HepG2 (cell line): Measurements from ENCODE around the gene THBS1. TPM values are rescaled to one million over a fixed set of nuclear protein-coding genes. Genes with fewer than 3 reads are reported as not detected.

Experiments used
- ATAC-seq: fragments of 200-7000 bp; cut with Tn5 transposase; 3 replicates; pipeline ENCODE4 v1.9.1; 2020; ENCODE audit warnings: mild to moderate bottlenecking, moderate library complexity
- BruUV-seq: library from RNA; stranded (reverse); fragments of 400-500 nt; replicated peaks from 2 replicates; lab custom pipeline; 2021; lab: Mats Ljungman, UMichigan
- CTCF ChIA-PET: fragments of 300-600 bp; formaldehyde crosslinking; extraction: SDS; loops from one replicate; lab custom pipeline; 2021; ENCODE audit warnings: low total read pairs, inconsistent platforms, low intra/inter-chr PET ratio; lab: Yijun Ruan, JAX
- POLR2A ChIA-PET: fragments of 350-600 bp; sonication (Branson Sonifier 250); formaldehyde crosslinking; loops from one replicate; lab custom pipeline; 2020; ENCODE audit warnings: antibody characterized with exemption, inconsistent platforms; lab: Yijun Ruan, JAX
- DNase-seq: peaks from one replicate; pipeline ENCODE4 v3.0.0-alpha.2; 2015; ENCODE audit warnings: low spot score
- FAIRE-seq: peaks from 3 replicates; lab custom pipeline; 2011; peaks lifted over from hg19 to GRCh38; lab: Jason Lieb, UNC
- H2AFZ ChIP-seq: one replicate; pipeline ENCODE4 v1.6.1; 2011; ENCODE audit warnings: low read length, inconsistent platforms
- H3K27ac ChIP-seq: fragments of 300-600 bp; 3 replicates; pipeline ENCODE4 v1.8.0; 2011; ENCODE audit warnings: mixed run types, mild to moderate bottlenecking, mixed read lengths, low read length, inconsistent platforms; ENCODE audit not compliant: insufficient read depth; ENCODE audit errors: extremely low read length
- H3K27me3 ChIP-seq, 2 experiments: fragments of 200-600 bp in 1 of 2; 2 replicates in 1 of 2; 3 replicates in 1 of 2; pipeline versions ENCODE4 v1.6.0 to v1.8.0; 2011; ENCODE audit warnings: low read length in 2 of 2, mild to moderate bottlenecking in 2 of 2, moderate library complexity in 2 of 2, inconsistent platforms in 1 of 2; ENCODE audit not compliant: insufficient read depth in 2 of 2, control insufficient read depth in 1 of 2
- H3K36me3 ChIP-seq, 2 experiments: fragments of 200-600 bp in 1 of 2; replicated peaks in 1 of 2; 2 replicates in 1 of 2; 3 replicates in 1 of 2; pipeline versions ENCODE4 v1.5.1 to v1.8.0; 2011; ENCODE audit warnings: low read length in 2 of 2, inconsistent platforms in 1 of 2; ENCODE audit not compliant: insufficient read depth in 2 of 2, control insufficient read depth in 1 of 2
- H3K4me1 ChIP-seq: 2 replicates; pipeline ENCODE4 v1.5.1; 2012; ENCODE audit warnings: low read length, inconsistent platforms; ENCODE audit not compliant: insufficient read depth
- H3K4me2 ChIP-seq: 2 replicates; pipeline ENCODE4 v1.6.0; 2011; ENCODE audit warnings: low read depth, low read length, inconsistent platforms
- H3K4me3 ChIP-seq, 3 experiments: fragments of 200-600 bp in 1 of 3; sonication (generic), shearing (Covaris generic) in 1 of 3; replicated peaks in 1 of 3; 2 replicates each; pipeline ENCODE4 v1.5.1; 2011 to 2016; ENCODE audit warnings: low read length in 3 of 3, inconsistent platforms in 2 of 3, low read depth in 2 of 3, mild to moderate bottlenecking in 2 of 3, control low read depth in 1 of 3, mixed read lengths in 1 of 3; ENCODE audit not compliant: insufficient read depth in 1 of 3
- H3K79me2 ChIP-seq: one replicate; pipeline ENCODE4 v1.6.1; 2011; ENCODE audit warnings: low read length, inconsistent platforms; ENCODE audit not compliant: insufficient read depth
- H3K9ac ChIP-seq: 2 replicates; pipeline ENCODE4 v1.6.0; 2011; ENCODE audit warnings: mild to moderate bottlenecking, low read depth, low read length, inconsistent platforms; ENCODE audit not compliant: insufficient read depth
- H3K9me3 ChIP-seq: 2 replicates; pipeline ENCODE4 v1.5.1; 2012; ENCODE audit warnings: mild to moderate bottlenecking, low read length
- H4K20me1 ChIP-seq: 2 replicates; pipeline ENCODE4 v1.6.0; 2011; ENCODE audit warnings: inconsistent platforms, mild to moderate bottlenecking, low read length, moderate library complexity; ENCODE audit not compliant: insufficient read depth
- AGO2 ChIP-seq: fragments of 200-400 bp; formaldehyde crosslinking; optimal IDR thresholded peaks from 2 replicates; pipeline ENCODE3; 2017; ENCODE audit warnings: mild to moderate bottlenecking, low read depth, low read length, moderate library complexity
- NFATC3 ChIP-seq: sonication (generic); formaldehyde crosslinking; IDR thresholded peaks from 2 replicates; pipeline ENCODE4 v1.5.1; 2020; ENCODE audit warnings: mild to moderate bottlenecking, missing genetic modification reagents
- NR3C1 ChIP-seq: sonication (generic); formaldehyde crosslinking; IDR thresholded peaks from 2 replicates; pipeline ENCODE4 v1.4.0; 2020; ENCODE audit warnings: missing genetic modification reagents
- ONECUT2 ChIP-seq: sonication (generic); formaldehyde crosslinking; IDR thresholded peaks from 2 replicates; pipeline ENCODE4 v1.4.0; 2020; ENCODE audit warnings: missing genetic modification reagents
- RBFOX2 ChIP-seq: fragments of 200-400 bp; formaldehyde crosslinking; IDR thresholded peaks from 2 replicates; pipeline ENCODE4 v1.6.1; 2017; ENCODE audit warnings: low read depth, mild to moderate bottlenecking, low read length
- RXRB ChIP-seq: IDR thresholded peaks from 2 replicates; pipeline ENCODE4 v1.6.1; 2016; ENCODE audit warnings: borderline replicate concordance, missing genetic modification reagents, missing compliant biosample characterization
- SMAD3 ChIP-seq: sonication (generic); formaldehyde crosslinking; IDR thresholded peaks from 2 replicates; pipeline ENCODE4 v1.4.0; 2020; ENCODE audit warnings: missing genetic modification reagents
- ZFY ChIP-seq: sonication (generic); formaldehyde crosslinking; IDR thresholded peaks from 2 replicates; pipeline ENCODE4 v1.4.0; 2020; ENCODE audit warnings: missing genetic modification reagents
- ZNF451 ChIP-seq: sonication (generic); formaldehyde crosslinking; IDR thresholded peaks from 2 replicates; pipeline ENCODE4 v1.5.0; 2020; ENCODE audit warnings: mild to moderate bottlenecking, missing genetic modification reagents
- WGBS: methylation state at CpG from one replicate; pipeline ENCODE4 v1.1.6; 2017; ENCODE audit warnings: low lambda C conversion rate; 5-methylcytosine and 5-hydroxymethylcytosine counted together
- in situ Hi-C: cut with HindIII; loops from 2 replicates; pipeline ENCODE4 v1.10.0; 2017; ENCODE audit warnings: low pct_unique_long_range_greater_than_20kb; ENCODE audit not compliant: extremely low pct_ligation_motif_present
- intact Hi-C: fragments of 100-400 bp; cut with micrococcal nuclease; formaldehyde crosslinking; loops from one replicate; pipeline ENCODE4 v1.10.0; 2022; ENCODE audit not compliant: unreplicated experiment
- polyA plus RNA-seq, 8 experiments: library from polyadenylated mRNA; depleted of rRNA in 3 of 8; stranded (reverse) in 7 of 8; unstranded in 1 of 8; fragments of >200 nt; fragmentation: Illumina TruSeq in 4 of 8; extraction: Trizol in 4 of 8; gene quantifications; 2 replicates each; pipeline versions ENCODE4 v1.2.1 to v1.2.3, GENCODE V29; 2011 to 2016; ENCODE audit warnings: low read depth in 4 of 8, missing spikeins in 1 of 8, mixed read lengths in 1 of 8; ENCODE audit not compliant: insufficient read depth in 1 of 8
- total RNA-seq, 5 experiments: library from RNA; depleted of rRNA; stranded (reverse); fragments of >200 nt; fragmentation: Illumina TruSeq; extraction: Trizol; gene quantifications; 2 replicates each; pipeline ENCODE4 v1.2.3, GENCODE V29; 2016; ENCODE audit warnings: low read depth in 1 of 5
- TF ChIP-seq, protein P1 (sequence below): IDR thresholded peaks from 2 replicates; pipeline ENCODE4 v1.6.1; 2016; ENCODE audit warnings: mild to moderate bottlenecking, missing biosample characterization, missing genetic modification reagents
- TF ChIP-seq, protein P2 (sequence below): sonication (generic); formaldehyde crosslinking; IDR thresholded peaks from 2 replicates; pipeline ENCODE4 v1.4.0; 2020; ENCODE audit warnings: missing genetic modification reagents
- TF ChIP-seq, protein P3 (sequence below): IDR thresholded peaks from 2 replicates; pipeline ENCODE4 v1.6.1; 2016; ENCODE audit warnings: mild to moderate bottlenecking
- TF ChIP-seq, protein P4 (sequence below): sonication (generic); formaldehyde crosslinking; IDR thresholded peaks from 2 replicates; pipeline ENCODE4 v1.8.1; 2022; ENCODE audit warnings: low read depth, mild to moderate bottlenecking, missing genetic modification reagents

Gene THBS1
- total and polyA plus RNA-seq, 2 of the 13 experiments (the other 11 are each of a cell fraction or from before 2014, with no cell fraction given): 54.7 to 67.1 TPM

DNA sequence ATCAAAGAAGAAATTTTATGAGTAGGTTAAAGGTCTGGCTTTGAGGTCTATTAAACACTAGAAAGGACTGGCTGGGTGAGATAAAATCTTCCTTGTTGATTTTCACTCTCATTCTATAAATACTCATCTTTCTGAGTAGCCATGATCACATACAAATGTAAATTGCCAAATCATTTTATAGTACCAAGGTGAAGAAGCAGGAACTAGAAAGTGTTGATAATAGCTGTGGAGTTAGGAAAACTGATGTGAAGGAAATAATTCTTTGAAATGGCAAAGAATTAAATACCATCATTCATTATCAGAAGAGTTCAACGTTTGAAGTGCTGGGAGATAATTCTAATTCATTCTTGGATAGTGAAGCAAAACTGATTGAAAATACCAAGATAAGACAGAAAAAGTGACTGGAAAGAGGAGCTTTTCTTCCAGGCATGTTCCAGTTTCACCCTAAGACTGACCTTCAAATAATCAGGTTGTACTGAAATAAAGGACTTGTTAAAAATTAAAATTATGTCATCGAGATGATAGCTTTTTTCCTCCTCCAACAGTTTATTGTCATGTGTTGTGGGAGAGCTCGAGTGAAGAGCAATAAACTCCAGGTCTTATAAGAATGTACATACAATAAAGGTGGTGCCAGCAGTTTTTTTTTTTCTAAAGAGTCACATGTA, 17.4 kb downstream of the THBS1 start:
- Histone ChIP-seq H2AFZ (no peak overlapping the region), H3K27me3 (no peaks in the 10 kb centered on the region), H3K4me1 (no peaks in the 10 kb centered on the region), H3K4me2 (no peak overlapping the region), H3K4me3 (no peak overlapping the region), H4K20me1 (no peaks in the 10 kb centered on the region; the same call in 1 of the 2 replicates), H3K9me3 (no peaks in the 10 kb centered on the region), H3K27ac (no peak overlapping the region), H3K9ac (no peak overlapping the region), H3K36me3 (peaks cover 15 to 22% of the 10 kb centered on the region in 2 experiments), H3K79me2 (no peaks in the 10 kb centered on the region)
- no peak for ATAC-seq
- no peak for FAIRE-seq
- peak; percentile 52; the same call in 1 of the 2 replicates for TF ChIP-seq RBFOX2
- TF ChIP-seq SMAD3 (CRISPR knock-in tag): no peak
- no peak for TF ChIP-seq NFATC3
- TF ChIP-seq, protein P1, sequence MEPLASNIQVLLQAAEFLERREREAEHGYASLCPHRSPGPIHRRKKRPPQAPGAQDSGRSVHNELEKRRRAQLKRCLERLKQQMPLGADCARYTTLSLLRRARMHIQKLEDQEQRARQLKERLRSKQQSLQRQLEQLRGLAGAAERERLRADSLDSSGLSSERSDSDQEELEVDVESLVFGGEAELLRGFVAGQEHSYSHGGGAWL: no peak
- TF ChIP-seq NR3C1 (CRISPR knock-in tag): no peak
- TF ChIP-seq, protein P2, sequence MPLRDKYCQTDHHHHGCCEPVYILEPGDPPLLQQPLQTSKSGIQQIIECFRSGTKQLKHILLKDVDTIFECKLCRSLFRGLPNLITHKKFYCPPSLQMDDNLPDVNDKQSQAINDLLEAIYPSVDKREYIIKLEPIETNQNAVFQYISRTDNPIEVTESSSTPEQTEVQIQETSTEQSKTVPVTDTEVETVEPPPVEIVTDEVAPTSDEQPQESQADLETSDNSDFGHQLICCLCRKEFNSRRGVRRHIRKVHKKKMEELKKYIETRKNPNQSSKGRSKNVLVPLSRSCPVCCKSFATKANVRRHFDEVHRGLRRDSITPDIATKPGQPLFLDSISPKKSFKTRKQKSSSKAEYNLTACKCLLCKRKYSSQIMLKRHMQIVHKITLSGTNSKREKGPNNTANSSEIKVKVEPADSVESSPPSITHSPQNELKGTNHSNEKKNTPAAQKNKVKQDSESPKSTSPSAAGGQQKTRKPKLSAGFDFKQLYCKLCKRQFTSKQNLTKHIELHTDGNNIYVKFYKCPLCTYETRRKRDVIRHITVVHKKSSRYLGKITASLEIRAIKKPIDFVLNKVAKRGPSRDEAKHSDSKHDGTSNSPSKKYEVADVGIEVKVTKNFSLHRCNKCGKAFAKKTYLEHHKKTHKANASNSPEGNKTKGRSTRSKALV (CRISPR knock-in tag): no peak
- TF ChIP-seq, protein P3, sequence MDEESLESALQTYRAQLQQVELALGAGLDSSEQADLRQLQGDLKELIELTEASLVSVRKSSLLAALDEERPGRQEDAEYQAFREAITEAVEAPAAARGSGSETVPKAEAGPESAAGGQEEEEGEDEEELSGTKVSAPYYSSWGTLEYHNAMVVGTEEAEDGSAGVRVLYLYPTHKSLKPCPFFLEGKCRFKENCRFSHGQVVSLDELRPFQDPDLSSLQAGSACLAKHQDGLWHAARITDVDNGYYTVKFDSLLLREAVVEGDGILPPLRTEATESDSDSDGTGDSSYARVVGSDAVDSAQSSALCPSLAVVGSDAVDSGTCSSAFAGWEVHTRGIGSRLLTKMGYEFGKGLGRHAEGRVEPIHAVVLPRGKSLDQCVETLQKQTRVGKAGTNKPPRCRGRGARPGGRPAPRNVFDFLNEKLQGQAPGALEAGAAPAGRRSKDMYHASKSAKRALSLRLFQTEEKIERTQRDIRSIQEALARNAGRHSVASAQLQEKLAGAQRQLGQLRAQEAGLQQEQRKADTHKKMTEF (CRISPR knock-in tag): no peak
- no peak for TF ChIP-seq ONECUT2 (CRISPR knock-in tag)
- TF ChIP-seq AGO2: peak; percentile 43
- no peak for TF ChIP-seq ZFY (CRISPR knock-in tag)
- TF ChIP-seq ZNF451 (CRISPR knock-in tag): no peak
- TF ChIP-seq, protein P4, sequence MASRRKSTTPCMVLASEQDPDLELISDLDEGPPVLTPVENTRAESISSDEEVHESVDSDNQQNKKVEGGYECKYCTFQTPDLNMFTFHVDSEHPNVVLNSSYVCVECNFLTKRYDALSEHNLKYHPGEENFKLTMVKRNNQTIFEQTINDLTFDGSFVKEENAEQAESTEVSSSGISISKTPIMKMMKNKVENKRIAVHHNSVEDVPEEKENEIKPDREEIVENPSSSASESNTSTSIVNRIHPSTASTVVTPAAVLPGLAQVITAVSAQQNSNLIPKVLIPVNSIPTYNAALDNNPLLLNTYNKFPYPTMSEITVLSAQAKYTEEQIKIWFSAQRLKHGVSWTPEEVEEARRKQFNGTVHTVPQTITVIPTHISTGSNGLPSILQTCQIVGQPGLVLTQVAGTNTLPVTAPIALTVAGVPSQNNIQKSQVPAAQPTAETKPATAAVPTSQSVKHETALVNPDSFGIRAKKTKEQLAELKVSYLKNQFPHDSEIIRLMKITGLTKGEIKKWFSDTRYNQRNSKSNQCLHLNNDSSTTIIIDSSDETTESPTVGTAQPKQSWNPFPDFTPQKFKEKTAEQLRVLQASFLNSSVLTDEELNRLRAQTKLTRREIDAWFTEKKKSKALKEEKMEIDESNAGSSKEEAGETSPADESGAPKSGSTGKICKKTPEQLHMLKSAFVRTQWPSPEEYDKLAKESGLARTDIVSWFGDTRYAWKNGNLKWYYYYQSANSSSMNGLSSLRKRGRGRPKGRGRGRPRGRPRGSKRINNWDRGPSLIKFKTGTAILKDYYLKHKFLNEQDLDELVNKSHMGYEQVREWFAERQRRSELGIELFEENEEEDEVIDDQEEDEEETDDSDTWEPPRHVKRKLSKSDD (CRISPR knock-in tag): no peak
- TF ChIP-seq RXRB (CRISPR knock-in tag): no peak
- CTCF ChIA-PET: no interaction called here
- intact Hi-C loops (no loop called here), in situ Hi-C loops (no loop called here)
- BruUV-seq: no TSS peak
- DNase-seq: no peak
- POLR2A ChIA-PET: interaction anchor here (1.8 kb wide), 1 partner anchor 426 kb away, joined by 8 read pairs; no protein-coding TSS in a partner anchor
- 13% methylated on average over 3 of the region's 3 CpGs for WGBS
